Activated T-helper 1 cell treated with anti-CD3 and anti-CD28 coated beads, Interleukin-12 subunit alpha, Interleukin-12 subunit beta, Interleukin-2, Interleukin-4 antibody, amounts not matched to agents 30 ng/mL and 10 ng/mL and 1 ng/mL, durations not matched to agents 14 hours and 24 hours and 36 hours (primary cell): ENCODE data around the gene ARHGAP29. TPM values are rescaled to one million over a fixed set of nuclear protein-coding genes. Genes with fewer than 3 reads are reported as not detected.
A peak's percentile ranks its signal among the peaks of the same experiment; 100 is the strongest.

Source experiments
- DNase-seq: peaks from one replicate; pipeline ENCODE4 v3.0.0; 2021; ENCODE audit warnings: low spot score
- H3K27ac Mint-ChIP-seq: one replicate; pipeline ENCODE4 v1.8.0; 2021; ENCODE audit warnings: mild to moderate bottlenecking, mixed read lengths
- H3K27me3 Mint-ChIP-seq: one replicate; pipeline ENCODE4 v1.8.0; 2022; ENCODE audit warnings: mild to moderate bottlenecking, moderate library complexity, mixed read lengths; ENCODE audit not compliant: insufficient read depth
- H3K36me3 Mint-ChIP-seq: one replicate; pipeline ENCODE4 v1.8.0; 2021; ENCODE audit warnings: low read depth, mixed read lengths
- H3K4me1 Mint-ChIP-seq: one replicate; pipeline ENCODE4 v1.8.0; 2021; ENCODE audit warnings: low read depth, mixed read lengths
- H3K4me3 Mint-ChIP-seq: one replicate; pipeline ENCODE4 v1.8.0; 2021; ENCODE audit warnings: mild to moderate bottlenecking, moderate library complexity, mixed read lengths
- H3K9me3 Mint-ChIP-seq: one replicate; pipeline ENCODE4 v1.8.0; 2021; ENCODE audit warnings: mixed read lengths
- intact Hi-C: fragments of 100-400 bp; cut with micrococcal nuclease; formaldehyde crosslinking; loops from one replicate; pipeline ENCODE4 v1.15.1; 2024
- total RNA-seq: library from RNA; stranded (reverse); gene quantifications from 2 replicates; pipeline ENCODE4 v1.2.3, GENCODE V29; 2022

ARHGAP29 gene, protein sequence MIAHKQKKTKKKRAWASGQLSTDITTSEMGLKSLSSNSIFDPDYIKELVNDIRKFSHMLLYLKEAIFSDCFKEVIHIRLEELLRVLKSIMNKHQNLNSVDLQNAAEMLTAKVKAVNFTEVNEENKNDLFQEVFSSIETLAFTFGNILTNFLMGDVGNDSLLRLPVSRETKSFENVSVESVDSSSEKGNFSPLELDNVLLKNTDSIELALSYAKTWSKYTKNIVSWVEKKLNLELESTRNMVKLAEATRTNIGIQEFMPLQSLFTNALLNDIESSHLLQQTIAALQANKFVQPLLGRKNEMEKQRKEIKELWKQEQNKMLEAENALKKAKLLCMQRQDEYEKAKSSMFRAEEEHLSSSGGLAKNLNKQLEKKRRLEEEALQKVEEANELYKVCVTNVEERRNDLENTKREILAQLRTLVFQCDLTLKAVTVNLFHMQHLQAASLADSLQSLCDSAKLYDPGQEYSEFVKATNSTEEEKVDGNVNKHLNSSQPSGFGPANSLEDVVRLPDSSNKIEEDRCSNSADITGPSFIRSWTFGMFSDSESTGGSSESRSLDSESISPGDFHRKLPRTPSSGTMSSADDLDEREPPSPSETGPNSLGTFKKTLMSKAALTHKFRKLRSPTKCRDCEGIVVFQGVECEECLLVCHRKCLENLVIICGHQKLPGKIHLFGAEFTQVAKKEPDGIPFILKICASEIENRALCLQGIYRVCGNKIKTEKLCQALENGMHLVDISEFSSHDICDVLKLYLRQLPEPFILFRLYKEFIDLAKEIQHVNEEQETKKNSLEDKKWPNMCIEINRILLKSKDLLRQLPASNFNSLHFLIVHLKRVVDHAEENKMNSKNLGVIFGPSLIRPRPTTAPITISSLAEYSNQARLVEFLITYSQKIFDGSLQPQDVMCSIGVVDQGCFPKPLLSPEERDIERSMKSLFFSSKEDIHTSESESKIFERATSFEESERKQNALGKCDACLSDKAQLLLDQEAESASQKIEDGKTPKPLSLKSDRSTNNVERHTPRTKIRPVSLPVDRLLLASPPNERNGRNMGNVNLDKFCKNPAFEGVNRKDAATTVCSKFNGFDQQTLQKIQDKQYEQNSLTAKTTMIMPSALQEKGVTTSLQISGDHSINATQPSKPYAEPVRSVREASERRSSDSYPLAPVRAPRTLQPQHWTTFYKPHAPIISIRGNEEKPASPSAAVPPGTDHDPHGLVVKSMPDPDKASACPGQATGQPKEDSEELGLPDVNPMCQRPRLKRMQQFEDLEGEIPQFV
- not detected in 2 replicates for total RNA-seq

- intact Hi-C loops = loop anchor here (10.0 kb wide), 3 partner anchors 97 to 307 kb away; partner anchors contain the start of gene F3
- no peaks in the 10 kb centered on the region for H3K9me3 Mint-ChIP-seq
- H3K27ac Mint-ChIP-seq = no peak within 1 kb of the TSS
- H3K27me3 Mint-ChIP-seq = peaks cover 65% of the 10 kb centered on the region
- DNase-seq = peak; percentile 40
- no peaks in the 10 kb centered on the region for H3K36me3 Mint-ChIP-seq
- peak within 1 kb of the TSS; percentile 46 for H3K4me3 Mint-ChIP-seq
- peaks cover 9% of the 10 kb centered on the region for H3K4me1 Mint-ChIP-seq
These were observed at the start of gene ARHGAP29 for GRCh38 chr1:94237291-94238226. Gene ARHGAP29 (minus strand): TSS chr1:94237584. CDS start chr1:94231611, 5,973 bp downstream.

GRCh38 chr1:94286864-94287437 is 49.6 kb upstream of the ARHGAP29 start:
- Mint-ChIP-seq H3K4me3 (no peak overlapping the region), H3K27me3 (peaks cover 17% of the 10 kb centered on the region), H3K4me1 (no peaks in the 10 kb centered on the region)

GRCh38 chr1:94285031-94285654 is 47.8 kb upstream of the ARHGAP29 start:
- Mint-ChIP-seq H3K27me3 (peaks cover 17% of the 10 kb centered on the region), H3K9me3 (no peaks in the 10 kb centered on the region), H3K4me3 (no peak overlapping the region), H3K36me3 (no peaks in the 10 kb centered on the region), H3K4me1 (no peaks in the 10 kb centered on the region), H3K27ac (no peak overlapping the region)
- DNase-seq = no peak
- intact Hi-C loops = no loop called here

More at GRCh38 chr1:94286864-94287437, 49.6 kb upstream of the ARHGAP29 start:
- H3K27ac Mint-ChIP-seq = no peak overlapping the region
- no peaks in the 10 kb centered on the region for H3K36me3 Mint-ChIP-seq
- DNase-seq = no peak
- intact Hi-C loops = no loop called here
- H3K9me3 Mint-ChIP-seq = no peaks in the 10 kb centered on the region

- intact Hi-C loops = no loop called here
- H3K4me1 Mint-ChIP-seq = no peaks in the 10 kb centered on the region
- no peak for DNase-seq
- H3K9me3 Mint-ChIP-seq = no peaks in the 10 kb centered on the region
- H3K4me3 Mint-ChIP-seq = no peak overlapping the region
- H3K27me3 Mint-ChIP-seq = peaks cover 20% of the 10 kb centered on the region
- no peaks in the 10 kb centered on the region for H3K36me3 Mint-ChIP-seq
- no peak overlapping the region for H3K27ac Mint-ChIP-seq
These were observed 47.1 kb upstream of the ARHGAP29 start for GRCh38 chr1:94284476-94284875.

GRCh38 chr1:94283462-94283861 is 46.1 kb upstream of the ARHGAP29 start:
- no peaks in the 10 kb centered on the region for H3K4me1 Mint-ChIP-seq
- no peaks in the 10 kb centered on the region for H3K36me3 Mint-ChIP-seq
- peaks cover 18% of the 10 kb centered on the region for H3K27me3 Mint-ChIP-seq
- H3K27ac Mint-ChIP-seq = no peak overlapping the region
- intact Hi-C loops = no loop called here
- H3K4me3 Mint-ChIP-seq = no peak overlapping the region
- no peaks in the 10 kb centered on the region for H3K9me3 Mint-ChIP-seq
- no peak for DNase-seq

GRCh38 chr1:94282143-94282711 is 44.8 kb upstream of the ARHGAP29 start:
- H3K36me3 Mint-ChIP-seq = no peaks in the 10 kb centered on the region
- no peaks in the 10 kb centered on the region for H3K4me1 Mint-ChIP-seq
- DNase-seq = no peak
- no peak overlapping the region for H3K27ac Mint-ChIP-seq
- intact Hi-C loops = no loop called here
- H3K27me3 Mint-ChIP-seq = peaks cover 18% of the 10 kb centered on the region
- H3K9me3 Mint-ChIP-seq = no peaks in the 10 kb centered on the region
- no peak overlapping the region for H3K4me3 Mint-ChIP-seq

GRCh38 chr1:94281361-94282142 is 44.2 kb upstream of the ARHGAP29 start:
- DNase-seq = no peak
- no peaks in the 10 kb centered on the region for H3K4me1 Mint-ChIP-seq
- no peaks in the 10 kb centered on the region for H3K36me3 Mint-ChIP-seq
- H3K4me3 Mint-ChIP-seq = no peak overlapping the region
- peaks cover 18% of the 10 kb centered on the region for H3K27me3 Mint-ChIP-seq
- intact Hi-C loops = no loop called here
- no peak overlapping the region for H3K27ac Mint-ChIP-seq
- H3K9me3 Mint-ChIP-seq = no peaks in the 10 kb centered on the region

DNA sequence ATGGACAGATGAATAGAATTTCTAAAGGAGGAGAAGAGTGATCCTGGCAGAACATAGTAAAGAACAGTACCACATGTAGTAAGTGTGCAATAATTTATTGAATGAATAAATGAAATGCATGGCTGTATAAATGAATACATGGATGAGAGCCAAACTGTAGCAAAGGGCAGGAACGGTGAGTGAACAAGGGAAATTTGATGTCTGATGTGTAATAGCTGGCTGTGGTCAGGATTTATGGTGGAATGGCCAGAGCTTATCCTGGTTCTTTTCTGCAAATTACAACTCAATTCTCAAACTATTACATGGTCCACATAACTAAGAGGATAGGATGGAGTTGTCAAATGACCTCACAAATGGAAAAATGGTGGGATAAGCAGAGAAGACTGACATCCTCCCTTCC is 43.2 kb upstream of the ARHGAP29 start:
- Mint-ChIP-seq H3K4me3 (no peak overlapping the region), H3K27me3 (peaks cover 19% of the 10 kb centered on the region), H3K36me3 (no peaks in the 10 kb centered on the region), H3K9me3 (no peaks in the 10 kb centered on the region), H3K4me1 (no peaks in the 10 kb centered on the region), H3K27ac (no peak overlapping the region)
- DNase-seq = no peak
- intact Hi-C loops = no loop called here

DNA sequence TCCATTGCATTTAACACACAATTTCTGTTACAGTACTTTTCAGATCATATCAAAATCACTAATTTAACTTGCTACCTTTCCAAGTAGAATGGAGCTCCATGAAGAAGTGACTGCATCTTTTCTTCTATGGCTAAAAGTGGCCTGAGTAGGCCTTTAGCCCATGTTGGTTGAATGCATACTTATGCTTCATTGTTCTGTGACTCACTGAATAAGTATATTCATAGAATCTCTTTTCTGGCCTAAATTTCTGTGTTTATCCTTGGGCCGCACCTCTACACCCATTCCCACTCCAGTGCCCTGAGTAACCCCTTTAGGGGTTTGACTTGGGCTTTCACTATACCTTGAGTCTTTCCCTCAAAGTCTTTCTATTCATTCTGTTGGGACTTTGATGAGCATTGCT is 42.1 kb upstream of the ARHGAP29 start:
- no peak overlapping the region for H3K4me3 Mint-ChIP-seq
- DNase-seq = no peak
- H3K4me1 Mint-ChIP-seq = no peaks in the 10 kb centered on the region
- no peak overlapping the region for H3K27ac Mint-ChIP-seq
- no peaks in the 10 kb centered on the region for H3K36me3 Mint-ChIP-seq
- H3K9me3 Mint-ChIP-seq = no peaks in the 10 kb centered on the region
- peaks cover 16% of the 10 kb centered on the region for H3K27me3 Mint-ChIP-seq
- intact Hi-C loops = no loop called here

- Mint-ChIP-seq H3K36me3 (no peaks in the 10 kb centered on the region), H3K4me1 (no peaks in the 10 kb centered on the region), H3K27ac (no peak overlapping the region), H3K27me3 (peaks cover 16% of the 10 kb centered on the region), H3K4me3 (no peak overlapping the region), H3K9me3 (no peaks in the 10 kb centered on the region)
- intact Hi-C loops = no loop called here
- no peak for DNase-seq
These were observed 41.7 kb upstream of the ARHGAP29 start for GRCh38 chr1:94279038-94279437.
